H9 (cell line): Measurements from ENCODE around the gene TMEM120B. TPM values are rescaled to one million over a fixed set of nuclear protein-coding genes. Genes with fewer than 3 reads are reported as not detected.

Experiments
- DNase-seq: peaks from one replicate; pipeline ENCODE4 v3.0.0-alpha.2; 2017
- H2AFZ ChIP-seq: one replicate; pipeline ENCODE4 v1.6.1; 2013; ENCODE audit warnings: mild to moderate bottlenecking, low read length, control low read depth, moderate library complexity
- H2AK5ac ChIP-seq: 2 replicates; pipeline ENCODE4 v1.6.1; 2013; ENCODE audit warnings: low read length, control low read depth, mixed read lengths; ENCODE audit not compliant: insufficient read length
- H2BK120ac ChIP-seq: one replicate; pipeline ENCODE4 v1.6.1; 2013; ENCODE audit warnings: low read depth, mild to moderate bottlenecking, low read length, control low read depth, inconsistent platforms; ENCODE audit not compliant: poor library complexity, severe bottlenecking
- H2BK12ac ChIP-seq: 2 replicates; pipeline ENCODE4 v1.6.1; 2013; ENCODE audit warnings: low read length, control low read depth, mixed read lengths, low read depth; ENCODE audit not compliant: insufficient read length
- H2BK15ac ChIP-seq: 2 replicates; pipeline ENCODE4 v1.6.1; 2013; ENCODE audit warnings: low read depth, low read length, control low read depth
- H2BK20ac ChIP-seq: one replicate; pipeline ENCODE4 v1.6.1; 2013; ENCODE audit warnings: low read depth, mild to moderate bottlenecking, low read length, control low read depth, inconsistent platforms; ENCODE audit not compliant: poor library complexity, severe bottlenecking
- H2BK5ac ChIP-seq: 2 replicates; pipeline ENCODE4 v1.6.1; 2013; ENCODE audit warnings: low read length, control low read depth, mixed read lengths; ENCODE audit not compliant: insufficient read length
- H3K14ac ChIP-seq: 2 replicates; pipeline ENCODE4 v1.6.1; 2013; ENCODE audit warnings: low read length, control low read depth; ENCODE audit not compliant: insufficient read depth
- H3K18ac ChIP-seq: 2 replicates; pipeline ENCODE4 v1.6.1; 2013; ENCODE audit warnings: low read depth, mild to moderate bottlenecking, mixed read lengths, low read length, control low read depth; ENCODE audit not compliant: insufficient read length
- H3K23ac ChIP-seq: 2 replicates; pipeline ENCODE4 v1.6.1; 2013; ENCODE audit warnings: low read length, control low read depth, mixed read lengths, low read depth; ENCODE audit not compliant: insufficient read length
- H3K23me2 ChIP-seq: 2 replicates; pipeline ENCODE4 v1.6.1; 2013; ENCODE audit warnings: low read depth, mild to moderate bottlenecking, mixed read lengths, low read length, control low read depth; ENCODE audit not compliant: insufficient read length, poor library complexity, severe bottlenecking
- H3K27ac ChIP-seq: 2 replicates; pipeline ENCODE4 v1.5.1; 2013; ENCODE audit warnings: low read length, control low read depth, mixed read lengths, low read depth; ENCODE audit not compliant: insufficient read length
- H3K27me3 ChIP-seq: 2 replicates; pipeline ENCODE4 v1.6.1; 2013; ENCODE audit warnings: low read length, control low read depth, inconsistent platforms; ENCODE audit not compliant: insufficient read depth
- H3K4ac ChIP-seq: 2 replicates; pipeline ENCODE4 v1.6.1; 2013; ENCODE audit warnings: low read depth, mild to moderate bottlenecking, control low read depth, inconsistent platforms, low read length, moderate library complexity
- H3K4me1 ChIP-seq: 2 replicates; pipeline ENCODE4 v1.6.1; 2013; ENCODE audit warnings: low read length, control low read depth, inconsistent platforms; ENCODE audit not compliant: insufficient read depth
- H3K4me2 ChIP-seq: 2 replicates; pipeline ENCODE4 v1.6.1; 2013; ENCODE audit warnings: low read length, control low read depth, mixed read lengths; ENCODE audit not compliant: insufficient read length, insufficient read depth
- H3K56ac ChIP-seq: 2 replicates; pipeline ENCODE4 v1.6.1; 2013; ENCODE audit warnings: low read depth, mild to moderate bottlenecking, mixed read lengths, low read length, control low read depth; ENCODE audit not compliant: insufficient read length
- H3K79me1 ChIP-seq: 2 replicates; pipeline ENCODE4 v1.6.1; 2013; ENCODE audit warnings: low read depth, mild to moderate bottlenecking, moderate library complexity, low read length, control low read depth, inconsistent platforms; ENCODE audit not compliant: insufficient read depth, poor library complexity, severe bottlenecking
- H3K79me2 ChIP-seq: 2 replicates; pipeline ENCODE4 v1.6.1; 2013; ENCODE audit warnings: low read length, control low read depth, inconsistent platforms; ENCODE audit not compliant: insufficient read depth
- H3K9ac ChIP-seq: 2 replicates; pipeline ENCODE4 v1.6.1; 2013; ENCODE audit warnings: low read length, control low read depth, mixed read lengths; ENCODE audit not compliant: insufficient read length; ENCODE audit errors: extremely low read depth
- H3K9me3 ChIP-seq: one replicate; pipeline ENCODE4 v1.6.1; 2013; ENCODE audit warnings: low read depth, low read length, inconsistent platforms; ENCODE audit not compliant: control insufficient read depth
- H3T11ph ChIP-seq: one replicate; pipeline ENCODE4 v1.6.1; 2013; ENCODE audit warnings: mild to moderate bottlenecking, low read length, control low read depth, inconsistent platforms
- H4K20me1 ChIP-seq: one replicate; pipeline ENCODE4 v1.6.1; 2013; ENCODE audit not compliant: control insufficient read depth, insufficient read length, insufficient read depth
- H4K5ac ChIP-seq: 2 replicates; pipeline ENCODE4 v1.6.1; 2013; ENCODE audit warnings: low read depth, mild to moderate bottlenecking, mixed read lengths, low read length, control low read depth; ENCODE audit not compliant: insufficient read length
- H4K8ac ChIP-seq: replicated peaks from 2 replicates; pipeline ENCODE4 v1.6.1; 2013; ENCODE audit warnings: low read length, control low read depth, mixed read lengths, low read depth; ENCODE audit not compliant: insufficient read length
- H4K91ac ChIP-seq: 2 replicates; pipeline ENCODE4 v1.6.1; 2013; ENCODE audit warnings: low read depth, mild to moderate bottlenecking, moderate library complexity, mixed read lengths, low read length, control low read depth; ENCODE audit not compliant: insufficient read length
- H3K27ac Mint-ChIP-seq, 3 experiments: 2 replicates in 2 of 3; 3 replicates in 1 of 3; pipeline ENCODE4 v1.8.0; 2020 to 2021; ENCODE audit warnings: mixed read lengths in 3 of 3, mild to moderate bottlenecking in 1 of 3, moderate library complexity in 1 of 3
- H3K27me3 Mint-ChIP-seq: 2 replicates; pipeline ENCODE4 v1.8.0; 2021; ENCODE audit warnings: low read depth, mild to moderate bottlenecking, moderate library complexity, mixed read lengths
- H3K36me3 Mint-ChIP-seq, 3 experiments: 2 replicates in 2 of 3; 3 replicates in 1 of 3; pipeline ENCODE4 v1.8.0; 2020 to 2021; ENCODE audit warnings: low read depth in 3 of 3, mixed read lengths in 3 of 3; ENCODE audit not compliant: insufficient read depth in 1 of 3
- H3K4me1 Mint-ChIP-seq, 2 experiments: 2 replicates each; pipeline ENCODE4 v1.8.0; 2020; ENCODE audit warnings: mixed read lengths in 2 of 2
- H3K4me3 Mint-ChIP-seq, 2 experiments: 2 replicates in 1 of 2; 3 replicates in 1 of 2; pipeline ENCODE4 v1.8.0; 2020 to 2021; ENCODE audit warnings: mild to moderate bottlenecking in 2 of 2, mixed read lengths in 2 of 2, moderate library complexity in 1 of 2
- H3K9me3 Mint-ChIP-seq, 2 experiments: 2 replicates in 1 of 2; 3 replicates in 1 of 2; pipeline ENCODE4 v1.8.0; 2020; ENCODE audit warnings: mild to moderate bottlenecking in 2 of 2, mixed read lengths in 2 of 2, moderate library complexity in 1 of 2
- WGBS: extraction: QIAGEN DNeasy Blood & Tissue Kit; methylation state at CpG from one replicate; pipeline ENCODE4 v1.1.7; 2013; ENCODE audit warnings: missing lambda C conversion rate, low lambda C conversion rate, mixed read lengths; ENCODE audit not compliant: insufficient read length; ENCODE audit errors: extremely low coverage; 5-methylcytosine and 5-hydroxymethylcytosine counted together
- total RNA-seq: library from RNA; stranded (reverse); gene quantifications from 2 replicates; pipeline ENCODE4 v1.2.1, GENCODE V29; 2021
- TF ChIP-seq, protein P1 (sequence below): fragments of 200-600 bp; sonication (generic); conservative IDR thresholded peaks from 3 replicates; pipeline ENCODE4 v1.8.0; 2021; ENCODE audit warnings: antibody characterized with exemption, mild to moderate bottlenecking

TMEM120B gene
- total RNA-seq, 1 experiment from 2014 or later = 25.8 TPM

- Histone ChIP-seq H3K18ac (no peak overlapping the region), H2BK5ac (no peak overlapping the region), H3K4ac (no peak overlapping the region), H4K8ac (no peak overlapping the region), H2BK12ac (no peak overlapping the region), H3K27me3 (no peaks in the 10 kb centered on the region), H2AFZ (no peak overlapping the region), H4K20me1 (no peaks in the 10 kb centered on the region), H2AK5ac (no peak overlapping the region), H3K9me3 (no peaks in the 10 kb centered on the region), H2BK120ac (no peak overlapping the region), H3K79me1 (peaks cover 2% of the 10 kb centered on the region), H3K4me2 (no peak overlapping the region), H3K56ac (no peak overlapping the region), H2BK20ac (no peak overlapping the region), H3K23me2 (peaks cover 6% of the 10 kb centered on the region), H3K79me2 (peaks cover 3% of the 10 kb centered on the region; the same call in 1 of the 2 replicates), H3K23ac (no peak overlapping the region), H4K5ac (no peak overlapping the region), H2BK15ac (no peak overlapping the region), H3T11ph (no peak overlapping the region), H3K4me1 (peaks cover 2% of the 10 kb centered on the region; the same call in 1 of the 2 replicates), H3K9ac (no peak overlapping the region), H3K27ac (no peak overlapping the region), H4K91ac (no peak overlapping the region), H3K14ac (no peak overlapping the region)
- no CpG with 5 or more reads among the region's 33 CpGs for WGBS
- Mint-ChIP-seq H3K4me3 (no peak overlapping the region), H3K27ac (no peak overlapping the region), H3K4me1 (peaks cover 32 to 46% of the 10 kb centered on the region in 2 experiments), H3K9me3 (no peaks in the 10 kb centered on the region; a peak in 1 of 5 replicates), H3K36me3 (peaks cover 15 to 61% (median 47%) of the 10 kb centered on the region in 3 experiments), H3K27me3 (no peaks in the 10 kb centered on the region)
- TF ChIP-seq, protein P1, sequence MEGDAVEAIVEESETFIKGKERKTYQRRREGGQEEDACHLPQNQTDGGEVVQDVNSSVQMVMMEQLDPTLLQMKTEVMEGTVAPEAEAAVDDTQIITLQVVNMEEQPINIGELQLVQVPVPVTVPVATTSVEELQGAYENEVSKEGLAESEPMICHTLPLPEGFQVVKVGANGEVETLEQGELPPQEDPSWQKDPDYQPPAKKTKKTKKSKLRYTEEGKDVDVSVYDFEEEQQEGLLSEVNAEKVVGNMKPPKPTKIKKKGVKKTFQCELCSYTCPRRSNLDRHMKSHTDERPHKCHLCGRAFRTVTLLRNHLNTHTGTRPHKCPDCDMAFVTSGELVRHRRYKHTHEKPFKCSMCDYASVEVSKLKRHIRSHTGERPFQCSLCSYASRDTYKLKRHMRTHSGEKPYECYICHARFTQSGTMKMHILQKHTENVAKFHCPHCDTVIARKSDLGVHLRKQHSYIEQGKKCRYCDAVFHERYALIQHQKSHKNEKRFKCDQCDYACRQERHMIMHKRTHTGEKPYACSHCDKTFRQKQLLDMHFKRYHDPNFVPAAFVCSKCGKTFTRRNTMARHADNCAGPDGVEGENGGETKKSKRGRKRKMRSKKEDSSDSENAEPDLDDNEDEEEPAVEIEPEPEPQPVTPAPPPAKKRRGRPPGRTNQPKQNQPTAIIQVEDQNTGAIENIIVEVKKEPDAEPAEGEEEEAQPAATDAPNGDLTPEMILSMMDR = no peak
- DNase-seq = no peak
These were observed 97.8 kb downstream of the TMEM120B start for GRCh38 chr12:121810234-121810817.
